GM18517 (cell line): ENCODE measurements around the gene TMEM52.

Experiments used
- ATAC-seq: cut with Tn5 transposase; IDR thresholded peaks from one replicate; pipeline ENCODE4 v1.9.1; 2021; ENCODE audit warnings: mild to moderate bottlenecking, moderate library complexity; ENCODE audit not compliant: unreplicated experiment

Gene TMEM52

DNA sequence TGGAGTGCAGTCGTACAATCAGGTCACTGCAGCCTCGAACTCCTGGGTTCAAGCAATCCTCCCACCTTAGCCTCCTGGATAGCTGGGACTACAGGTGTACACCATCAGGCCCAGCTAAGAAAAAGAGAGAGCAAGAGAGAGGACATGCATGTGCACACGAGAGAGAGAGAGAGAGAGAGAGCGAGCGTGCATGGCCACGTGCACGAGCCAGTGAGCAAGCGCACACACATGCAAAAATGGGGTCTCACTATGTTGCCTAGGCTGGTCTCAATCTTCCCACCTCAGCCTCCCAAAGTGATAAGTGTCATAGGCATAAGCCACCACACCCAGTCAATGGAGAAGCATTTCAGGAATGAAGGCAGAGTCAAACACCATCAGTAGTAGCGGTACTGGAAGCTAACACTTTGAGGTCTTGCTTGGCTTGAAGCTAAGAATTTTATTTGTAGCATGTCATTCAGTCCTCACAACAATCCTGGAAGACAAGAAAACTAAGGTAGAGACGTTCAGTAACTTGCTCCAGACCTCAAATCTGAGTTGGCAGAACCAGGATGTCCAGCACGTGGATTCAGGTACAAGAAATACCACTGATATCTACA, 42.6 kb downstream of the TMEM52 start:
- no peak for ATAC-seq

DNA sequence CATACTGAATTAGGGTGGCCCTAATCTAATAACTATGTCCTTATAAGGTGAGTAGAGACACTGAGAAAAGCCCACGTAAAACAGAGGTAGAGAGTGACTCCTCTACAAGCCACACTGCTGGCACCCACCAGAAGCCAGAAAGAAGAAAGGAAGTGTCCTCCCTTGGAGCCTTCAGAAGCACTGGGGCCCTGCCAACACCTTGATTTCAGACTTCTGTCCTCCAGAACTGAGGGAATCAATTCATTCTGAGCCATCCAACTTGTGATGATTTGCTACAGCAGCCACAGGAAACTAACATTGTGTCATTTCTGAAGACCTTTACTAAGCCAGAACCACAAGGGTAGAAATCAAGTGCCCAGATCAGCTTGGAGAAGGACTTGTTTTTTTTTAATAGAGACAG, 43.1 kb downstream of the TMEM52 start:
- no peak for ATAC-seq

GRCh38 chr1:1874901-1875300, 44.2 kb downstream of the TMEM52 start:
- ATAC-seq = no peak

- ATAC-seq = no peak
These were observed 45.9 kb downstream of the TMEM52 start for GRCh38 chr1:1873186-1873585.

GRCh38 chr1:1872329-1872994, 46.6 kb downstream of the TMEM52 start:
- ATAC-seq = no peak

- ATAC-seq = no peak
These were observed 49.6 kb downstream of the TMEM52 start for GRCh38 chr1:1869469-1869868.
